Measurements from ENCODE around the gene NUDT5. TPM values are rescaled to one million over a fixed set of nuclear protein-coding genes. Genes with fewer than 3 reads are reported as not detected.

NUDT5 gene
- total RNA-seq, 1 experiment from 2014 or later, result 117 TPM

- peaks cover 3 to 6% of the 10 kb centered on the region in 2 experiments; a peak in 3 of 4 replicates for H3K4me1 Mint-ChIP-seq
- Histone ChIP-seq H3K27ac (ENCODE audit: insufficient read length, low read depth, low read length) (no peak overlapping the region), H3K79me1 (ENCODE audit: insufficient read depth, low read depth, low read length, poor library complexity, severe bottlenecking) (peaks cover 16% of the 10 kb centered on the region), H3K9ac (ENCODE audit: extremely low read depth, insufficient read length, low read length) (no peak overlapping the region), H3K23ac (ENCODE audit: insufficient read length, low read depth, low read length) (no peak overlapping the region), H2AFZ (ENCODE audit: low read length) (no peak overlapping the region), H3K79me2 (ENCODE audit: insufficient read depth, low read length) (peaks cover 6% of the 10 kb centered on the region; the same call in 1 of the 2 replicates), H3K23me2 (ENCODE audit: insufficient read length, low read depth, low read length, poor library complexity, severe bottlenecking) (no peaks in the 10 kb centered on the region), H3K18ac (ENCODE audit: insufficient read length, low read depth, low read length) (no peak overlapping the region), H2BK12ac (ENCODE audit: insufficient read length, low read depth, low read length) (no peak overlapping the region), H3K4me1 (ENCODE audit: insufficient read depth, low read length) (peaks cover 2% of the 10 kb centered on the region; the same call in 1 of the 2 replicates), H4K20me1 (ENCODE audit: control insufficient read depth, insufficient read depth, insufficient read length) (no peaks in the 10 kb centered on the region), H3K27me3 (ENCODE audit: insufficient read depth, low read length) (no peaks in the 10 kb centered on the region), H2BK5ac (ENCODE audit: insufficient read length, low read length) (no peak overlapping the region), H4K91ac (ENCODE audit: insufficient read length, low read depth, low read length) (no peak overlapping the region), H3K14ac (ENCODE audit: insufficient read depth, low read length) (no peak overlapping the region), H3K4me2 (ENCODE audit: insufficient read depth, insufficient read length, low read length) (no peak overlapping the region), H2BK120ac (ENCODE audit: low read depth, low read length, poor library complexity, severe bottlenecking) (no peak overlapping the region), H3K4ac (ENCODE audit: low read depth, low read length) (no peak overlapping the region), H2BK15ac (ENCODE audit: low read depth, low read length) (no peak overlapping the region), H2AK5ac (ENCODE audit: insufficient read length, low read length) (no peak overlapping the region), H3K56ac (ENCODE audit: insufficient read length, low read depth, low read length) (no peak overlapping the region), H4K5ac (ENCODE audit: insufficient read length, low read depth, low read length) (no peak overlapping the region), H2BK20ac (ENCODE audit: low read depth, low read length, poor library complexity, severe bottlenecking) (no peak overlapping the region), H3T11ph (ENCODE audit: low read length) (no peak overlapping the region), H4K8ac (replicated peaks; ENCODE audit: insufficient read length, low read depth, low read length) (no peak overlapping the region), H3K9me3 (ENCODE audit: control insufficient read depth, low read depth, low read length) (no peaks in the 10 kb centered on the region)
- no CpG with 5 or more reads among the region's 6 CpGs for WGBS (ENCODE audit: extremely low coverage, insufficient read length, low lambda C conversion rate)
- H3K9me3 Mint-ChIP-seq, result no peaks in the 10 kb centered on the region
- peak overlapping the region; percentile 8 to 48 (median 26); a peak in 5 of 7 replicates for H3K27ac Mint-ChIP-seq
- DNase-seq, result no peak
- no peaks in the 10 kb centered on the region for H3K27me3 Mint-ChIP-seq (ENCODE audit: low read depth)
- TF ChIP-seq, protein P1, sequence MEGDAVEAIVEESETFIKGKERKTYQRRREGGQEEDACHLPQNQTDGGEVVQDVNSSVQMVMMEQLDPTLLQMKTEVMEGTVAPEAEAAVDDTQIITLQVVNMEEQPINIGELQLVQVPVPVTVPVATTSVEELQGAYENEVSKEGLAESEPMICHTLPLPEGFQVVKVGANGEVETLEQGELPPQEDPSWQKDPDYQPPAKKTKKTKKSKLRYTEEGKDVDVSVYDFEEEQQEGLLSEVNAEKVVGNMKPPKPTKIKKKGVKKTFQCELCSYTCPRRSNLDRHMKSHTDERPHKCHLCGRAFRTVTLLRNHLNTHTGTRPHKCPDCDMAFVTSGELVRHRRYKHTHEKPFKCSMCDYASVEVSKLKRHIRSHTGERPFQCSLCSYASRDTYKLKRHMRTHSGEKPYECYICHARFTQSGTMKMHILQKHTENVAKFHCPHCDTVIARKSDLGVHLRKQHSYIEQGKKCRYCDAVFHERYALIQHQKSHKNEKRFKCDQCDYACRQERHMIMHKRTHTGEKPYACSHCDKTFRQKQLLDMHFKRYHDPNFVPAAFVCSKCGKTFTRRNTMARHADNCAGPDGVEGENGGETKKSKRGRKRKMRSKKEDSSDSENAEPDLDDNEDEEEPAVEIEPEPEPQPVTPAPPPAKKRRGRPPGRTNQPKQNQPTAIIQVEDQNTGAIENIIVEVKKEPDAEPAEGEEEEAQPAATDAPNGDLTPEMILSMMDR (conservative IDR thresholded peaks at IDR 0.05), result no peak
- H3K4me3 Mint-ChIP-seq, result no peak overlapping the region
- H3K36me3 Mint-ChIP-seq (ENCODE audit: insufficient read depth in 1 of 3, low read depth in 3 of 3), result peaks cover 15 to 42% (median 37%) of the 10 kb centered on the region in 3 experiments; a peak in 6 of 7 replicates
Observed at GRCh38 chr10:12188656-12189055, 7.0 kb downstream of the NUDT5 start.

Measured in H9 (cell line).